PC-9 (cell line): ENCODE data around the gene GAK.

Experiments used
- EZH2 ChIP-seq: fragments of 200-600 bp; sonication (generic); IDR thresholded peaks from 2 replicates; pipeline ENCODE4 v1.8.0; 2017; ENCODE audit warnings: antibody characterized with exemption, low read depth
- TF ChIP-seq, protein P1 (sequence below): fragments of 200-600 bp; sonication (generic); conservative IDR thresholded peaks from 2 replicates; pipeline ENCODE4 v1.6.1; 2017; ENCODE audit warnings: mixed run types, antibody characterized with exemption, mild to moderate bottlenecking, moderate library complexity

DNA sequence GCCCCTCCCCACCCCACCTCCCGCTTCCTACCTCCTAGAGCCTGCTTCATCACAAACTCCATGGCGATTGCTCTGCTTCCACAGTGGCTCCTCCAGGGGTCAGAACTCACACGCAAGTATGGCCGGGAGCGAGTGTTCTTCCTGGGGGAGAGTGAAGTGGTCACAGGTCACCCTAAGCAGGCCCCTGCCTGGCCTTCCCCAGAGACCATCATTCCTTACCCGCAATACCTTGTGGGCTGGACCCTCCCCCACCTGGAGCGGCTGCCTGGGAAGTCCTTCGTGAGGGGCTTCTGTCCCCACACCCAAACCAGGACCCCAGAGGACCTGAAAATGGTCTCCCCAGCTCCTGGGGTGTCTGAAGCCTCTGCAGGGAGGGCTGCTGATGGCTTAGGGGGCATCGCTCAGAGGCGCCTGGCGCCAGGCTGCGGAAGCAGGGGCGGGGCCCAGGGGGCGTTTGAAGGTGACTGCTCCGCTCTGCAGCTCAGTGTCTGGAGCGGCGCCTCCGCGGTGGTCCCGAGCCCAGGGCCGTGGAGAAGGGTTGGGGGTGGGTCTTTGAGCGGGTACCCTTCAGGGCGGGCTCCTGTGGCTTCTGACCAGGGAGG lies 107.6 kb downstream of the GAK start:
- TF ChIP-seq, protein P1, sequence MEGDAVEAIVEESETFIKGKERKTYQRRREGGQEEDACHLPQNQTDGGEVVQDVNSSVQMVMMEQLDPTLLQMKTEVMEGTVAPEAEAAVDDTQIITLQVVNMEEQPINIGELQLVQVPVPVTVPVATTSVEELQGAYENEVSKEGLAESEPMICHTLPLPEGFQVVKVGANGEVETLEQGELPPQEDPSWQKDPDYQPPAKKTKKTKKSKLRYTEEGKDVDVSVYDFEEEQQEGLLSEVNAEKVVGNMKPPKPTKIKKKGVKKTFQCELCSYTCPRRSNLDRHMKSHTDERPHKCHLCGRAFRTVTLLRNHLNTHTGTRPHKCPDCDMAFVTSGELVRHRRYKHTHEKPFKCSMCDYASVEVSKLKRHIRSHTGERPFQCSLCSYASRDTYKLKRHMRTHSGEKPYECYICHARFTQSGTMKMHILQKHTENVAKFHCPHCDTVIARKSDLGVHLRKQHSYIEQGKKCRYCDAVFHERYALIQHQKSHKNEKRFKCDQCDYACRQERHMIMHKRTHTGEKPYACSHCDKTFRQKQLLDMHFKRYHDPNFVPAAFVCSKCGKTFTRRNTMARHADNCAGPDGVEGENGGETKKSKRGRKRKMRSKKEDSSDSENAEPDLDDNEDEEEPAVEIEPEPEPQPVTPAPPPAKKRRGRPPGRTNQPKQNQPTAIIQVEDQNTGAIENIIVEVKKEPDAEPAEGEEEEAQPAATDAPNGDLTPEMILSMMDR: no peak
- TF ChIP-seq EZH2: no peak
